Uterus (tissue), 4 donors: ENCODE measurements around the gene SPP1. TPM values are rescaled to one million over a fixed set of nuclear protein-coding genes. Genes with fewer than 3 reads are reported as not detected.
"Not testable (repeated sequence)": the region's sequence is repeated elsewhere in the genome, so short reads cannot be mapped to it uniquely, and the experiment has no call there.

Experiments
- DNase-seq, 2 donors: peaks; one replicate each; pipeline ENCODE4 v3.0.0-alpha.2; 2019 to 2020
- H3K27ac ChIP-seq, 2 donors: fragments of 200-600 bp; sonication (generic); 1 replicate in 1 of 2; 2 replicates in 1 of 2; pipeline ENCODE4 v1.5.1; 2016 to 2018
- H3K27me3 ChIP-seq, 2 donors: fragments of 200-600 bp; sonication (generic); one replicate each; pipeline ENCODE4 v1.5.1; 2018 to 2019; ENCODE audit warnings: control low read depth in 1 of 2
- H3K36me3 ChIP-seq, 2 donors: fragments of 200-600 bp; sonication (generic); one replicate each; pipeline ENCODE4 v1.5.1; 2019; ENCODE audit warnings: control low read depth in 1 of 2
- H3K4me1 ChIP-seq, 2 donors: fragments of 200-600 bp; sonication (generic); one replicate each; pipeline ENCODE4 v1.5.1; 2018 to 2019; ENCODE audit warnings: control low read depth in 1 of 2
- H3K4me3 ChIP-seq, 2 donors: fragments of 200-600 bp; sonication (generic); 1 replicate in 1 of 2; 2 replicates in 1 of 2; pipeline ENCODE4 v1.5.1; 2018 to 2019; ENCODE audit warnings: mild to moderate bottlenecking in 1 of 2
- H3K9me3 ChIP-seq, 2 donors: fragments of 200-600 bp; sonication (generic); one replicate each; pipeline ENCODE4 v1.5.1; 2019; ENCODE audit warnings: control low read depth in 1 of 2
- POLR2A ChIP-seq, 2 donors: fragments of 450-650 bp; IDR thresholded peaks; one replicate each; pipeline ENCODE4 v1.6.1; 2016; ENCODE audit warnings: antibody characterized with exemption in 2 of 2, mild to moderate bottlenecking in 1 of 2, moderate library complexity in 1 of 2
- intact Hi-C: fragments of 100-400 bp; cut with DNase I; formaldehyde crosslinking; loops from one replicate; pipeline ENCODE4 v1.15.1; 2023; ENCODE audit warnings: low total_unique reads
- total RNA-seq, 4 donors: library from RNA; depleted of rRNA in 3 of 4; stranded (reverse); fragments of >200 nt in 3 of 4; gene quantifications; one replicate each; pipeline versions ENCODE4 v1.1.0 to v1.2.4, GENCODE V29; 2014 to 2023
- TF ChIP-seq, protein P1 (sequence below), 4 experiments: fragments of 200-600 bp in 2 of 4; fragments of 450-650 bp in 2 of 4; sonication (generic) in 2 of 4; IDR thresholded peaks; one replicate each; pipeline ENCODE4 v1.5.1; 2016 to 2019; ENCODE audit warnings: antibody characterized with exemption in 4 of 4, mild to moderate bottlenecking in 2 of 4, moderate library complexity in 1 of 4
- donor health status: DM: yes; HTN: yes; CAD: no.

The SPP1 gene
- total RNA-seq, 4 donors from 2014 or later: 10.1 to 98.6 TPM; not detected in 2

DNA sequence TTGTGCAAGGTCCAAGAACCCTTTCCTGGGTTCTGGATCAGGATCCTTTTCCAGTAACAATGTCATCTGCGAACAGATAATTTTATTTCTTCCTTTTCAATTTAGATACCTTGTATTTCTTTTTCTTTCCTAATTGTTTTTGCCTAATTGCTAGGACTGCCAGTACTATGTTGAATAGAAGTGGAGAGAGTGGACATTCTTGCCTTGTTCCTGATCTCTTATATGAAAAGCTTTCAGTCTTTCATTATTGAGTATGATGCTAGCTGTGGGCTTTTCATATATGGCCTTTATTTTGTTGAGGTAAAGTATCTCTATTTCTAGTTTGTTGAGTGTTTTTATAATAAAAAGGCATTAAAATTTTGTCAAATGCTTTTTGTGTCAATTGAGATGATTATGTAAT is 42.2 kb upstream of the SPP1 start:
- no peak for DNase-seq
- no peak overlapping the region for H3K27ac ChIP-seq
- intact Hi-C loops: no loop called here
- no peaks in the 10 kb centered on the region for H3K9me3 ChIP-seq
- no peak overlapping the region for H3K4me3 ChIP-seq
- no peak for TF ChIP-seq POLR2A (IDR thresholded peaks at IDR 0.05)
- TF ChIP-seq, protein P1, sequence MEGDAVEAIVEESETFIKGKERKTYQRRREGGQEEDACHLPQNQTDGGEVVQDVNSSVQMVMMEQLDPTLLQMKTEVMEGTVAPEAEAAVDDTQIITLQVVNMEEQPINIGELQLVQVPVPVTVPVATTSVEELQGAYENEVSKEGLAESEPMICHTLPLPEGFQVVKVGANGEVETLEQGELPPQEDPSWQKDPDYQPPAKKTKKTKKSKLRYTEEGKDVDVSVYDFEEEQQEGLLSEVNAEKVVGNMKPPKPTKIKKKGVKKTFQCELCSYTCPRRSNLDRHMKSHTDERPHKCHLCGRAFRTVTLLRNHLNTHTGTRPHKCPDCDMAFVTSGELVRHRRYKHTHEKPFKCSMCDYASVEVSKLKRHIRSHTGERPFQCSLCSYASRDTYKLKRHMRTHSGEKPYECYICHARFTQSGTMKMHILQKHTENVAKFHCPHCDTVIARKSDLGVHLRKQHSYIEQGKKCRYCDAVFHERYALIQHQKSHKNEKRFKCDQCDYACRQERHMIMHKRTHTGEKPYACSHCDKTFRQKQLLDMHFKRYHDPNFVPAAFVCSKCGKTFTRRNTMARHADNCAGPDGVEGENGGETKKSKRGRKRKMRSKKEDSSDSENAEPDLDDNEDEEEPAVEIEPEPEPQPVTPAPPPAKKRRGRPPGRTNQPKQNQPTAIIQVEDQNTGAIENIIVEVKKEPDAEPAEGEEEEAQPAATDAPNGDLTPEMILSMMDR (IDR thresholded peaks at IDR 0.05): no peak
- H3K36me3 ChIP-seq: no peaks in the 10 kb centered on the region
- H3K27me3 ChIP-seq: no peaks in the 10 kb centered on the region
- no peaks in the 10 kb centered on the region for H3K4me1 ChIP-seq

DNA sequence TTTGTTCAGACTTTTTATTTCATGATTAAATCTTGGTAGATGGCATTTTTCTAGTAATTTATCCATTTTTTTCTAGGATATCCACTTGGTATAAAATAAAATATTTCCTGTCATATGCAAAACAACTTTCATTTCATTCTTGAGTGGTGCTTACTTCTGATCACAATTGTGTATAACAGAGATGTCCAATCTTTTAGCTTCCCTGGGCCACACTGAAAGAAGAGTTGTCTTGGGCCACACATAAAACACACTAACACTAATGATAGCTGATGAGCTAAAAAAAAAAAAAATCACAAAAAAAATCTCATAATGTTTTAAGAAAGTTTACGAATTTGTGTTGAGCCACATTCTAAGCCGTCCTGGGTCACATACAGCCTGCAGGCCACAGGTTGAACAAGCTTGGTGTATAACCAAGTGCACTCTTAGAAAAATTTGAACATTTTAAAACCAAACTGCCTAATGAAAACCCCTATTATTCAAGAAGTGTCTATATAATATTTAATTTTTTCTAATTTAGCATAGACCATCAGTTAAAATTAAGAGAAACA is 41.3 kb upstream of the SPP1 start:
- intact Hi-C loops: no loop called here
- H3K27me3 ChIP-seq: no peaks in the 10 kb centered on the region
- H3K9me3 ChIP-seq: no peaks in the 10 kb centered on the region
- no peak overlapping the region for H3K27ac ChIP-seq
- no peak overlapping the region for H3K4me3 ChIP-seq
- DNase-seq: no peak
- no peaks in the 10 kb centered on the region for H3K4me1 ChIP-seq
- H3K36me3 ChIP-seq: no peaks in the 10 kb centered on the region
- no peak for TF ChIP-seq POLR2A (IDR thresholded peaks at IDR 0.05)
- TF ChIP-seq, protein P1 (IDR thresholded peaks at IDR 0.05): no peak

DNA sequence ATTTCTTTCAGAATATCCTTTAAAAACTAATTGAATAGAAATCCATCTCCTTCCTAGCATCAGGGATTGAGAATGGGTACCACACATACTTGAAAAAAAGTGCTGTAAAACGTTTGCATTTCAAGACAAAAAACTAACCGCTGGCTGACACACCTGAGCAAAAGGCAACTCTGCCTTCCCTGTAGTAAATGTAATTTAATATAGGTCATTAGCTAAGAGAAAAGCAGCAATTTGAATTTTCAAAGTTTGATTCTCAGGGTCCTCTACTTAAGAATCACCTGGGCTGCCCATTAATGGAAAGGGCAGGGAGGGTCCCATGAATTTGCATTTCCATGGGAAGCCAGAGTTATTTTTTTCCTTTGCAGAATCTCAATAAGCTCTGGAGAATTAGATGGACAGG is 40.5 kb upstream of the SPP1 start:
- no peaks in the 10 kb centered on the region for H3K36me3 ChIP-seq
- intact Hi-C loops: no loop called here
- no peak for TF ChIP-seq POLR2A (IDR thresholded peaks at IDR 0.05)
- TF ChIP-seq, protein P1 (IDR thresholded peaks at IDR 0.05): no peak

GRCh38 chr4:87935954-87936353 is 39.6 kb upstream of the SPP1 start:
- intact Hi-C loops, H3K27ac ChIP-seq, H3K36me3 ChIP-seq, H3K27me3 ChIP-seq, DNase-seq, H3K4me1 ChIP-seq, H3K9me3 ChIP-seq, H3K4me3 ChIP-seq: not testable (repeated sequence)

More for the DNA sequence above, 40.5 kb upstream of the SPP1 start:
- Histone ChIP-seq H3K27ac (no peak overlapping the region), H3K9me3 (no peaks in the 10 kb centered on the region), H3K27me3 (no peaks in the 10 kb centered on the region), H3K4me3 (no peak overlapping the region), H3K4me1 (no peaks in the 10 kb centered on the region)
- no peak for DNase-seq

DNA sequence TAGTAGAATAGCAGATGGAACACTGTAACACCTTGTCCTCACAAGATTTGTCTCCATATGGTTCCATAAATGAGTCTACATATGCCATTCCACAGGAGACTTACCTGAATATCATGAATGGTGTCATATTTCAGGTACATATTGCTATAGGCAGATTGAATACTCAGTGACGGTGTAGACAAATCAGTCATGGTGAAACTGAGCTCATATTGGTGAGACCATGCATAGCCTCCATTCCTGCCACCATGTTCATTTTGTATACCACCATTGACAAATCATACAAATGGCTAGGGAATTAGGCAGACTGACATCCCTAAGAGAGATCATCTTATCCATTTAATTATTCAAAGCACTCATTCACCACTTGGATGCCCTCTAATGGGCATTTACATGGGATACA is 38.0 kb upstream of the SPP1 start:
- no peaks in the 10 kb centered on the region for H3K9me3 ChIP-seq
- H3K4me1 ChIP-seq: no peaks in the 10 kb centered on the region
- TF ChIP-seq, protein P1 (IDR thresholded peaks at IDR 0.05): no peak
- no peak for TF ChIP-seq POLR2A (IDR thresholded peaks at IDR 0.05)
- H3K27ac ChIP-seq: no peak overlapping the region
- intact Hi-C loops: no loop called here
- no peaks in the 10 kb centered on the region for H3K27me3 ChIP-seq
- DNase-seq: no peak
- no peaks in the 10 kb centered on the region for H3K36me3 ChIP-seq
- no peak overlapping the region for H3K4me3 ChIP-seq

- no peaks in the 10 kb centered on the region for H3K4me1 ChIP-seq
- DNase-seq: no peak
- H3K9me3 ChIP-seq: no peaks in the 10 kb centered on the region
- no peak for TF ChIP-seq POLR2A (IDR thresholded peaks at IDR 0.05)
- TF ChIP-seq, protein P1 (IDR thresholded peaks at IDR 0.05): no peak
- intact Hi-C loops: no loop called here
- H3K27ac ChIP-seq: no peak overlapping the region
- no peaks in the 10 kb centered on the region for H3K36me3 ChIP-seq
- no peaks in the 10 kb centered on the region for H3K27me3 ChIP-seq
- no peak overlapping the region for H3K4me3 ChIP-seq
These were observed 36.8 kb upstream of the SPP1 start for GRCh38 chr4:87938746-87939145.
